Thyroid gland (tissue), 4 donors: Measurements from ENCODE around the gene RGS14.

Source experiments
- POLR2A ChIP-seq, 2 donors: fragments of 450-650 bp; IDR thresholded peaks; one replicate each; pipeline ENCODE4 v1.6.1; 2017; ENCODE audit warnings: antibody characterized with exemption in 2 of 2, mild to moderate bottlenecking in 2 of 2, moderate library complexity in 1 of 2
- TF ChIP-seq, protein P1 (sequence below), 6 experiments: fragments of 200-600 bp in 3 of 6; fragments of 450-650 bp in 3 of 6; sonication (generic) in 3 of 6; IDR thresholded peaks; one replicate each; pipeline ENCODE4 v1.5.1; 2016 to 2019; ENCODE audit warnings: antibody characterized with exemption in 6 of 6, mild to moderate bottlenecking in 2 of 6, inconsistent platforms in 1 of 6, moderate library complexity in 1 of 6

DNA sequence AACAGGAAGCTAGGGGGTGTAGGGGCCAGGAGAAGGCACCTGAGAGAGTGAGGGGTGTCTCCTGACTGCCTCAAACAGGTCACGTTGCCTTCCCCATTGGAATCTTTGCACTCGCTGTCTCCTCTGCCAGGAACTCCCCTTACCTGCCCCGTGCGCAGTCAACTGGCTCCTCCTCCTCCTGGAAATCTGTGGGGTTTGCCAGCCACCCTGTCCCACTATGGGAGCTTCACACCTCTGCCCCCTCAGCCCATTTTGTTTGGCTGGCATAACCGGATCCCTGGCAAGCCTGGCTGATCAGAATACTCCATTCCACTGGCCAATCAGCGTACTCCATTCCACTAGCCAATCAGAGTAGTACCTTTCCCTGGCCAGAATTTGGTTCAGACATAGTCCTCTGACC, 16.1 kb downstream of the RGS14 start:
- TF ChIP-seq, protein P1, sequence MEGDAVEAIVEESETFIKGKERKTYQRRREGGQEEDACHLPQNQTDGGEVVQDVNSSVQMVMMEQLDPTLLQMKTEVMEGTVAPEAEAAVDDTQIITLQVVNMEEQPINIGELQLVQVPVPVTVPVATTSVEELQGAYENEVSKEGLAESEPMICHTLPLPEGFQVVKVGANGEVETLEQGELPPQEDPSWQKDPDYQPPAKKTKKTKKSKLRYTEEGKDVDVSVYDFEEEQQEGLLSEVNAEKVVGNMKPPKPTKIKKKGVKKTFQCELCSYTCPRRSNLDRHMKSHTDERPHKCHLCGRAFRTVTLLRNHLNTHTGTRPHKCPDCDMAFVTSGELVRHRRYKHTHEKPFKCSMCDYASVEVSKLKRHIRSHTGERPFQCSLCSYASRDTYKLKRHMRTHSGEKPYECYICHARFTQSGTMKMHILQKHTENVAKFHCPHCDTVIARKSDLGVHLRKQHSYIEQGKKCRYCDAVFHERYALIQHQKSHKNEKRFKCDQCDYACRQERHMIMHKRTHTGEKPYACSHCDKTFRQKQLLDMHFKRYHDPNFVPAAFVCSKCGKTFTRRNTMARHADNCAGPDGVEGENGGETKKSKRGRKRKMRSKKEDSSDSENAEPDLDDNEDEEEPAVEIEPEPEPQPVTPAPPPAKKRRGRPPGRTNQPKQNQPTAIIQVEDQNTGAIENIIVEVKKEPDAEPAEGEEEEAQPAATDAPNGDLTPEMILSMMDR (IDR thresholded peaks at IDR 0.05), result no peak
- TF ChIP-seq POLR2A (IDR thresholded peaks at IDR 0.05), result no peak
